Fibroblast of the aortic adventitia (primary cell): ENCODE results near the gene HIVEP2. TPM values are rescaled to one million over a fixed set of nuclear protein-coding genes. Genes with fewer than 3 reads are reported as not detected.
A peak's percentile ranks its signal among the peaks of the same experiment; 100 is the strongest.

Experiments used
- DNase-seq: peaks from one replicate; pipeline ENCODE4 v3.0.0-alpha.2; 2010; ENCODE audit warnings: low read depth
- H3K4me3 ChIP-seq: 2 replicates; pipeline ENCODE4 v1.5.1; 2011; ENCODE audit warnings: low read depth, mild to moderate bottlenecking, control low read depth, low read length, moderate library complexity
- total RNA-seq: library from RNA; depleted of rRNA; stranded (reverse); fragments of >200 nt; gene quantifications from 2 replicates; pipeline ENCODE4 v1.2.3, GENCODE V29; 2012; ENCODE audit warnings: low replicate concordance
- TF ChIP-seq, protein P1 (sequence below): IDR thresholded peaks from 2 replicates; pipeline ENCODE4 v1.5.1; 2011; ENCODE audit warnings: mild to moderate bottlenecking, low read length, control low read depth, inconsistent platforms; ENCODE audit not compliant: insufficient read depth

The HIVEP2 gene
- total RNA-seq, 1 donor = 23.1 TPM

DNA sequence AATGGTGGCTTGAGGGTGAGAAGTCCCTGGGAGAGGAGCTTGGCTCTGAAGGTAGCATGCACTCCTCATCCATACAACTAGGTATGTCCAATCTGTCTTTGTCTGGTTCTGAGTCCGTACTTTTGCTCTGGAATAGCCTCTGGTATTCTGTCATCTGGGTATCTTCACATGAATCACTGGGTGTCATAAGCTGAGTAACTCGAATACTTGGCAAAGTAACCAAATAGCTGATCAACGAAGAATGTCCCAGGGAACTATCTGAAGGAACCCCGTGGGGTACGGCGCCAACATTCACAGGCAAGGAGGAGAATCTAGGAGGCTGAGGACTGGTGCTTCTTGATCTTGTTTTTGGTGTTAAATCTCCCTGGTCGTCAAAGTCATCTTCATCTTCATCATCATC is 184.8 kb downstream of the HIVEP2 start:
- peak; percentile 58 for DNase-seq
- TF ChIP-seq, protein P1, sequence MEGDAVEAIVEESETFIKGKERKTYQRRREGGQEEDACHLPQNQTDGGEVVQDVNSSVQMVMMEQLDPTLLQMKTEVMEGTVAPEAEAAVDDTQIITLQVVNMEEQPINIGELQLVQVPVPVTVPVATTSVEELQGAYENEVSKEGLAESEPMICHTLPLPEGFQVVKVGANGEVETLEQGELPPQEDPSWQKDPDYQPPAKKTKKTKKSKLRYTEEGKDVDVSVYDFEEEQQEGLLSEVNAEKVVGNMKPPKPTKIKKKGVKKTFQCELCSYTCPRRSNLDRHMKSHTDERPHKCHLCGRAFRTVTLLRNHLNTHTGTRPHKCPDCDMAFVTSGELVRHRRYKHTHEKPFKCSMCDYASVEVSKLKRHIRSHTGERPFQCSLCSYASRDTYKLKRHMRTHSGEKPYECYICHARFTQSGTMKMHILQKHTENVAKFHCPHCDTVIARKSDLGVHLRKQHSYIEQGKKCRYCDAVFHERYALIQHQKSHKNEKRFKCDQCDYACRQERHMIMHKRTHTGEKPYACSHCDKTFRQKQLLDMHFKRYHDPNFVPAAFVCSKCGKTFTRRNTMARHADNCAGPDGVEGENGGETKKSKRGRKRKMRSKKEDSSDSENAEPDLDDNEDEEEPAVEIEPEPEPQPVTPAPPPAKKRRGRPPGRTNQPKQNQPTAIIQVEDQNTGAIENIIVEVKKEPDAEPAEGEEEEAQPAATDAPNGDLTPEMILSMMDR = no peak
- no peak overlapping the region for H3K4me3 ChIP-seq

DNA sequence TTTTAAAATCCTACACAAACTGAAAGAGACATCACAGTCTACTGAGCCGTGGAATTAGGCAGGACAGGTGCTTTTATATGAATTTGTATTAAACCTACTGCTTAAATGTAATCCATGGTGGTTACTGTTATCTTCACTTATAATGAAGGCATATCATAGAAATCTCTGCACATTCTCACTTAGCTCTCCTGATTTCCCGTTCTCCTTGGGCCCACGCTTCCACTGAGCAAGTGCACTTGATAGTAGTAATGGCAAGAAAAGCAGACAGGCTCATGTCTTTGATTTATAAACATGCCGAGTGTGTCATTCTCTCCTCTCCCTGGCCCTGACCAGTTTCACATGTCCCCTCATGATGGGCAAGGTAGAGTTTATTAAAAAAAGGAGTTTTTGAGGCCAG is 186.3 kb downstream of the HIVEP2 start:
- no peak overlapping the region for H3K4me3 ChIP-seq
- DNase-seq = no peak
- TF ChIP-seq, protein P1 = no peak

DNA sequence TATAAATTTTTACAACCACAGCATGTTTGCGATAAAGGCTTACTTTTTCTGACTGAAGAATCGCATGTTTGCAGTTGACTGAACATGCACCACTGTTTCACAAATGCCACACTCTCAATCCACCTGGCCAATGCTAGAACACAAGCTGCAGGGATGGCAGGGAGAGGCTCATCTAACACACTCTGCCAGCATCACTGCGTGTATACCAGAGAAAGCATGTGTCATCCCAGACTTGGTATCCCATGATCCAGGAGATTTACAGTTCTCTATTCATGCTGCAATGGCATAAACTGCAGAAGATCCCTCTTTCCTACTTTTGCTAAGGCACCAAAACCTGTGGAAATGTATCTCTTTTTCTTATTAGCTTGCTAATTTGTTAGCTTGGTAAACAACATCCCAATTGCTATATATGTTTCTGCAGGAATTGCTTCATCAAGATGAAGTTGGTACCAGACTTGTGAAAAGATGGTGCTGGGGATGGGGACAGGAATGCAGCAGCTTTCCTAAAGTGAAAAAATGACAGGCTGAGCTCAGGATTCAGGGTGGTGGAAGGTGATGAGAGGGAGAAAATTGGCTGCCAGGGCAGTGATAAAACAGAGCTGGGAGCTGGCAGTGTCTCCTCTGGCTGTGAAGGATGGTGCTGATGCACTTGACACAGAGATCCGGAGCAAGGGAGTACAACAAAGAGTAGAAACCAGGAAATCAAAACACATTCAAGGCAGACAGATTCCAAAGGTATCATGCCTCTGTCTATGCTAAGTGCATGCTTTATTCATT is 186.9 kb downstream of the HIVEP2 start:
- TF ChIP-seq, protein P1 = no peak
- H3K4me3 ChIP-seq = no peak overlapping the region
- no peak for DNase-seq

DNA sequence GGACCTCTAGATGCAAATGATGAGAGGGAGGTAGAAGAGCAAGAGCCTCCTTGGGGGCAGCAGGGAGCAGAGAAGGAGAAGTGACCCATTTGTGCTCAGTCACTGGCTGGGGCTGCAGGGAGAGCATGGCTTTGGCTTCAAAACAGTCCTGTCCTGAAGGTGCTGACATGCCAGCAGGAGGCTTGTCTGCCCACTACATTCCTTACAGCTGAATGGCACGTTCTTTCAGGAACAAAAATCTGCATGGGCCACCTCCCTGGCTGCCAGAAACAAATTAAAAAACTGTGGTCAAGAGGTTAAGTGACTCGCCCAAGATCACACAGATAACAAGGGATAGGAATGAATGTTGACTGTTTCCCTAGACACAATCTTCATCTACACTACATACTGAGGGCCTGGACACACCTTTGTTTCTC is 188.8 kb downstream of the HIVEP2 start:
- DNase-seq = peak; percentile 71
- TF ChIP-seq, protein P1 = no peak
- H3K4me3 ChIP-seq = no peak overlapping the region

DNA sequence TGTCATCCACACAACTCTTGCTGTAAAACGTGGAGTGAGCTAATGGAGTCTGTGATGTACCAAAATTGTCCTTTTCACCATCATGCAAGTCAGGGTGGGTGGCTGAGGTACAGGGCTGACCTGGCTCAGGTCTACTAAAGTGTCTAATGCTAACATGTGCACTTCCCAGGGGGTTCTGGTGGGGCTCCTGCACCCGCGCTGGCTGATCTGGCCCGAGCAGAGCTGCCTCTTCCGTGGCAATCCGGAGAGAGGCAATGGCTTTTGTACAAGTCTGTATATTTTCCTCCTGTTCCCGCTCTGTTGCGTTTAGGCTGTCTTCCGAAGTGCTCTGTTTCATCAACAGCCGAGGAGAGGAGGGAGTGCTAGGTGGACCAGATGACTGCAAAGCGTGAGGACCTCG is 191.8 kb downstream of the HIVEP2 start:
- TF ChIP-seq, protein P1 = no peak

DNA sequence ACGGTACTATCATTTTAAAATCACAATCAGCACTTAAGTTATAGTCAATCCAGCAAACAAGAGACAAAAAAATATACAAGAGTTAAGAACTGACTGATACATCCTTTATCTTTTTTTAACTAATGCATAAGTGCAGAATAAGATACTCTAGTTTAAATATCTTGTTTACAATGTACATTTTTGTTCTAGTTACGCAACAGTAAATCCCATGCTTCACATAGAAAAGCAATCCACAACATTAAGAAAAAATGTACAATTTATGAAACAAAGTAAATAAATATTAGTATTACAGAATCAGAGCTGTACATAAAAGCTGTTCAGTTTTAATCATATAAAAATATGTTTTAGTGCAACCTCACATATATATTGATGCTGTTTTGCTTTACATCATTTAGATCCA is 192.6 kb downstream of the HIVEP2 start:
- DNase-seq = no peak
- no peak overlapping the region for H3K4me3 ChIP-seq
- TF ChIP-seq, protein P1 = no peak

More for the DNA sequence above, 191.8 kb downstream of the HIVEP2 start:
- no peak for DNase-seq
- no peak overlapping the region for H3K4me3 ChIP-seq

DNA sequence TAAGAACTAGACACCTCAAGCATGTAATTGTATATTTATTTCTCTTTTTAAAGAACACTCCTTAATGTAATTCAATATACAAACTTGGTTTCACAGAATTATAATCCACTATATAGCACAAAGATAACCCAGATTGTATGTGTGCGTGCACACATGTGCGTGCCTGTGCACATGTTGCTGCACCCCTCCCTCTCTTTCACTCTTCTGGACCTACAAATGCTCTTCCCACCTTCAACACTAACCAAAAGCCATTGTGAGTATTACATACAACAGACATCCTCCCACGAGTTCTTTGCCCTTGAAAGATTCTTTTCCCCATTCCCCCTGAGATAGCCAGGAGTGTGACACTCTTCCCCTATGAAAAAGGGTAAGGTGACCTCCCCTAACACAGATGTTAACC is 193.5 kb downstream of the HIVEP2 start:
- DNase-seq = no peak
- no peak overlapping the region for H3K4me3 ChIP-seq
- TF ChIP-seq, protein P1 = no peak
